G401.6 (cell line): ENCODE data around the gene TTC1.
"Not testable (repeated sequence)": the region's sequence is repeated elsewhere in the genome, so short reads cannot be mapped to it uniquely, and the experiment has no call there.

Experiments used
- FAIRE-seq: peaks from 2 replicates; lab custom pipeline; 2012; peaks lifted over from hg19 to GRCh38; lab: Jason Lieb, UNC

TTC1 gene, protein sequence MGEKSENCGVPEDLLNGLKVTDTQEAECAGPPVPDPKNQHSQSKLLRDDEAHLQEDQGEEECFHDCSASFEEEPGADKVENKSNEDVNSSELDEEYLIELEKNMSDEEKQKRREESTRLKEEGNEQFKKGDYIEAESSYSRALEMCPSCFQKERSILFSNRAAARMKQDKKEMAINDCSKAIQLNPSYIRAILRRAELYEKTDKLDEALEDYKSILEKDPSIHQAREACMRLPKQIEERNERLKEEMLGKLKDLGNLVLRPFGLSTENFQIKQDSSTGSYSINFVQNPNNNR

GRCh38 chr5:160008877-160009590 lies at the start of gene TTC1:
TSS of gene TTC1 (plus strand) at chr5:160009139. CDS start at chr5:160010529, 1,390 bp downstream.
- FAIRE-seq = peak; percentile 99

DNA sequence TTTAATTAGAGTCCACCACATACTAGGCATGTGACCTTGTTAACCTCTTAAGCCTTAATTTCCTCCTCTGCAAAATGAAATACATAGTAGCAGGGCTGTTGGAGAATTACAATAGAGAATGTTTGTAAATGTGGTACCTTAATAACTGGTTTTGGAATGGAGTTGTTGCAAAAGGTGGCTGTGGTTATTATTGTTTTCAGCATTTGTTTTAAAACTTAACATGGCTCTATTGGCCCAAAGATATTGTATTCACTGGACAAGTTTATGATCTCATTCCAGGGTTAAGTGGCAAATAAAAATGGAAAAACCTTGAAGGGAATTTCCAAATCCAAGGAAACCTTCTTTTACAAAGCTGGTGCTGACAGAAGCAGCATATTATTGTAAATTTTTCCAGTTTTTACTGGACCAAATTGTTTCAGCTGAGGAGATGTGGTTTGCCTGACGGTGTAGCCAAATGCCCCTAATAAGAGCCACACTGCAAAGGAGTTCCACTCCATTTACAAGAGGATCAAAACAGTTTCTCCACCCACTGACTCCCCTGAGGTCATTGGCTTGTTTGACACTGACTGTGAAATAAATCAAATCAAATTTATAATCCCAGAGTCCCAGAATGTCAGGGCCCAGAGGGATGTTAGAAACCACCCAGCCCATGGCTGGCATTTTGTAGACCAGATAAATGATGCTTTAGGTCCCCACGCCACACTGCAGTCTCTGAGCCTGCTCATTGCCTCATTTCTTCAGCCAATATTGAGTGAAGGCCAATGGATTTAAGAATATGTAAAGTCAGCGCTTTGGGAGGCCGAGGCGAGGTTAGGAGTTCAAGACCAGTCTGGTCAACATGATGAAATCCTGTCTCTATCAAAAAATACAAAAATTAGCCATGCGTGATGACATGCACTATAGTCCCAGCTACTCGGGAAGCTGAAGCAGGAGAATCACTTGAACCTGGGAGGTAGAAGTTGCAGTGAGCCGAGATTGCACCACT lies 47.5 kb upstream of the TTC1 start:
- no peak for FAIRE-seq

DNA sequence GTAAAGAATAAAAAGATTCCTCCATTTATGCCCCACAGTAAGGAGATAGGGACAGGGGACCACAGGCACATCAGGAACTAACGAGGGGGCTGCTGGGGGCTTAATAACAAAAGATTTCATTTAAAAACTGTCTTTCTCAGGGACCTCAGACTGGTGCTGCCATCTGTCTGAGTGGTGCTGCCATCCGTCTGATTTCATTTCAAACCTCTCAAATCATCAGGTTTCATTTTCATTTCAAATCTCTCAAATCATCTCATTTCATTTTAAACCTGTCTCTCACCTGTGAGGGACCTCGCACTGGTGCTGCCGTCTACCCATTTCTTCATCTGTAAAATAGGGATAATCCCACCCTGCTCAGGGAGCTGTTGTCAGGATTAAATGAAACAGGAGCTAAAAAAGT lies 46.7 kb upstream of the TTC1 start:
- no peak for FAIRE-seq

GRCh38 chr5:159963935-159964334 lies 45.0 kb upstream of the TTC1 start:
- no peak for FAIRE-seq

GRCh38 chr5:159965031-159965837 lies 43.7 kb upstream of the TTC1 start:
- no peak for FAIRE-seq

GRCh38 chr5:159965838-159966128 lies 43.2 kb upstream of the TTC1 start:
- not testable (repeated sequence) for FAIRE-seq

DNA sequence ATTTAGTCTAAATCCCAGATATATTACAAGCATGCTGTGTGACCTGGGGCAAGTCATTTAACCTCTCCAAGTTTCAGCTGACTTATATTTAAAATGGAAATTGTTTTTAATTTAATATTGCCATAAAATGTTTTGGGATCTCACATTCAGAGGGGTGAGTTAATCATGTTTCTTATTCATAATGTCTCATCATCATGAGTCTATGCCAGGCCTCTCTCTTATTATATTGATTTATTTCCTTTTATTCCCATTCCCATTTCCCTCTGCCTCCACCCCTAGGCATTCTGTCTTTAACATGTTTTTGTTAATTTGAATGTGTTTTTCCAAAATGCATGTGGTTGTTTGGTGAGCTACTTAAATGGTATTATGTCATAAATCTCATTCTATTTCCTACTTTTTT lies 39.0 kb upstream of the TTC1 start:
- no peak for FAIRE-seq

DNA sequence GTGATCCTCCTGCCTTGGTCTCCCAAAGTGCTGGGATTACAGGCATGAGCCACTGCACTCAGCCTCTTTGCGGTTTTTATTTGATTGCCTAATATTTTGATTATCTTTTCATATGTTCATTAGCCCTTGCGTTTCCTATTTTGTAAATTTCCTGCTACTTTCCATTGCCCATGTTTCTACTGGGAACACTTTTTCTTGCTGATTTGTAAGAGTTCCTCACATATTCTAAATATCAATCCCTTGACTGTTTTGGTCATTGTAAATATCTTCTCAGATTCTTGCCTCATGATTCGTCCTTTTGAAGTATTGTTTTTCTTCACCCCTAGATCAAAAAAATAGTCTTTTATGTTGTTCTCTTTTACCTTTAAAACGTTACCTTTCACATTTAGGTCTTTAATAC lies 37.9 kb upstream of the TTC1 start:
- FAIRE-seq = peak; percentile 54

- no peak for FAIRE-seq
These were observed 37.4 kb upstream of the TTC1 start for GRCh38 chr5:159971514-159971913.

DNA sequence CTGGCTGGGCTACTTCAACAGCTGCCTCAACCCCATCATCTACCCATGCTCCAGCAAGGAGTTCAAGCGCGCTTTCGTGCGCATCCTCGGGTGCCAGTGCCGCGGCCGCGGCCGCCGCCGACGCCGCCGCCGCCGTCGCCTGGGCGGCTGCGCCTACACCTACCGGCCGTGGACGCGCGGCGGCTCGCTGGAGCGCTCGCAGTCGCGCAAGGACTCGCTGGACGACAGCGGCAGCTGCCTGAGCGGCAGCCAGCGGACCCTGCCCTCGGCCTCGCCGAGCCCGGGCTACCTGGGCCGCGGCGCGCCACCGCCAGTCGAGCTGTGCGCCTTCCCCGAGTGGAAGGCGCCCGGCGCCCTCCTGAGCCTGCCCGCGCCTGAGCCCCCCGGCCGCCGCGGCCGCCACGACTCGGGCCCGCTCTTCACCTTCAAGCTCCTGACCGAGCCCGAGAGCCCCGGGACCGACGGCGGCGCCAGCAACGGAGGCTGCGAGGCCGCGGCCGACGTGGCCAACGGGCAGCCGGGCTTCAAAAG lies 36.9 kb upstream of the TTC1 start:
- FAIRE-seq = no peak

DNA sequence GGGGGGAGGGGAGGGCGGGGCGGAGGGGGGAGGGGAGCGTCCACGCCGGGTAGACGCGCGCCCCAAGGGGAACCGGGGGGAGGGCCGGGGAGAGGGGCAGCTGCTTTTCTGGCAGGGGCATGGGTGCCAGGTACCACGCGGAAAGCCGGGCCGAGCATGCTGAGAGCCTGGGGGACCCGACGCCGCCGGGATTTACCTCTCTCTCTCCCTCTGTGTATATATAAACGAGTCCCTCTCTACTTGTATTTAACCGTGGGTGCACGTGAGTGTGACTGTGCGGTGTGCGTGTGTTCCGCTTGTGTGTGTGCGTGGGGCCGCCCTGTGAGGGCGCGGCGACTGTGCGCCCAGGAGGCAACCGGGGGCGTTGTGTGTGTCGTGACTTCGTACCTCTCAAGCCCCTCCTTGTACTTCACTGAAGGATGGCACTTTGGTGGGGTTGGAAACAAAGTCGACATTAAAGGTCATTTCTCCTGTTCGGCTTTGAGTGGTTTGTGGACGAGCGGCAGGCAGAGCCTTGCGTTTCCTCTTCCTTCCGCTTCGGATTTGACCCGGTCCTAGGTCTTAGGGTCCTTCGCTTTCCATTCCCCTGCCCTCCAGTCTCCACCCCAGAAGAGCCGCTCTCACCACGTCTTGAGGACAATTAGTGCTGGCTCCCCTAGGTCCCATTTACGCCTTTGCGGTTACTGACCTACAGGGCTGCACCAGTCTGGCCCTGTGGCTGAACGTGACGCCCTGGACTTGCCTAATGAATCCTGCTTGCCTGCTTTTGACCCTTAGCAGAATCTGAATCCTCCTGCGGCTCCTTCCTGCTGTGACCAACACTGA lies 36.2 kb upstream of the TTC1 start:
- no peak for FAIRE-seq

DNA sequence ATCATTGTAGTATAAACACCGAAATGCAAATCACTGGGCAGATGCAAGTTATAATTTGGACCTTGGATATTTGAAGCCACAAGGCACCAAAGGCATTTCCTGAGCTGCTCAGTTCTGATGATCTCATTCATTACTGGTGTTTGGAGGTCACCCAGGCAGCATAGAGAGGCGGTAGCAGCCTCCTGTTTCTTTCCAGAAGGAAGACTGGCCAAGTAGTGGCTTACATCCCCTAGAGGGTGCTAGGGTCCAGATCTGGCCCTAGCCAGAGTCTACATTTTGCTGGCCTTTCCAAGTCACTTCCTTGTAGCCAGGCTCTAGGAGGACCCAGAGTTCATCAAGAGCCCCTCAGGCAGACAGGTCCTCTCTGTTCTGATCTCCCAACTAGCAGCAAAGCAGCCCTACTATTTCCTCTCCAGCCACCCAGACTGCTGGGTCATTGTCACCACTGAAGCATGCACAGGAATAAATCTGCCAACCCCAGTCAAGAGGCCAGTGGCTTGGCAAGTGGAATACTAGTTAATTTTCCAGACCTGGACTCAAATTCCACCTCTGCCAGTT lies 33.4 kb upstream of the TTC1 start:
- no peak for FAIRE-seq

- FAIRE-seq = no peak
These were observed 32.0 kb upstream of the TTC1 start for GRCh38 chr5:159976921-159977320.

- no peak for FAIRE-seq
These were observed 30.6 kb upstream of the TTC1 start for GRCh38 chr5:159978358-159978757.

- no peak for FAIRE-seq
These were observed 26.3 kb upstream of the TTC1 start for GRCh38 chr5:159982421-159983173.

DNA sequence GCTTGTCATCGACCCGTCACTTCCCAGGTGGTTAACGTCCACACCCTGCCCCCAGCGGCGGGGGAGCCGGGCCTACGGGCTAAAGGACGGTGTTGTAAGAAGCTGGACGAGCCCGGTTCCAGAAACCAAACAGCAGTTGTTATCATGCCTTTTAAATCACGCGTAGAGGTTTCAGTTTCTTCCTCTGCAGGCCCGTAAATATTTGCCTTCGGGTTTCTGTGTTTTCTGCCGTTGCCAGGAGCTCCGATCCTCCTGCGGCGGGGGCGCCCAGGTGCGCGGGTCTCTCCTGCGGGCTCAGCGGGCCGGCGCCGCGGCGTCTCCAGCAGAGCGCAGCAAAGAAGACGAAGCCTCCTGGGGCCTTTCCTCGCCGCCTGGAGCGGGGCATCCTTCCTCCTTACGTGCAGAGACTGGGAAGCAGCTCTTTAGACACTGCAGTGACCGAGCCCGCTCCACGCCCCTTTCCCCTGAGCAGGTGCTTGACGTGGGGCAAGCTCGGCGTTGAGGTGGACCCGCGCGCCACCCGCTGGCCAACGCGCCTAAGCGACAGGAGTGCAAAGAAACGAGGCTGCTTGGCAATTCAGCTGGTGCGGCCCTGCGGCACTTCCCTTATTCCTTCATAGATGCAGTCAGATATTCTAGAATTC lies 21.8 kb upstream of the TTC1 start:
- no peak for FAIRE-seq

GRCh38 chr5:159990506-159990905 lies 18.4 kb upstream of the TTC1 start:
- peak; percentile 36 for FAIRE-seq

DNA sequence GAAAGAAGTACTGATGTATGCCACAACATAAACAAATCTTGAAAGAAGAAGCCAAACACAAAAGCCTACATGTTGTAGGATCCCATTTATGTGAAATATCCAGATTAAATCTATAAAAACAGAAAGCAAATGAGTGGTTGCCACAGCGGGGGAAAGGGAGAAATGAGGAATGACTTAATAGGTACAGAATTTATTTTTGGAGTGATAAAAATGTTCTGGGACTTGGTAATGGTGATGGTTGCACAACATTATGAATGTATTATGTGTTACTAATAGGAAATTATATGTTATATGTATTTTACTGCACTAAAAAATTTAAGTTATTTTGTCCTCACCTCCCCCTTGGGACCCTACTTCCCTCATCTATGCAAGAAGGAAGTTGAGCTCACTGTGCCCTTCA lies 16.4 kb upstream of the TTC1 start:
- no peak for FAIRE-seq

- no peak for FAIRE-seq
These were observed 15.7 kb upstream of the TTC1 start for GRCh38 chr5:159993194-159993593.
